GM06990 (cell line): Measurements from ENCODE around the gene PDK2.

Experiments
- DNase-seq: peaks from one replicate; pipeline ENCODE4 v3.0.0-alpha.2; 2011; ENCODE audit not compliant: insufficient read length; ENCODE audit errors: extremely low read depth
- H3K27me3 ChIP-seq: replicated peaks from 2 replicates; pipeline ENCODE4 v1.6.0; 2011; ENCODE audit warnings: low read length; ENCODE audit not compliant: control insufficient read depth, insufficient read depth
- H3K36me3 ChIP-seq: 2 replicates; pipeline ENCODE4 v1.5.1; 2011; ENCODE audit warnings: low read length; ENCODE audit not compliant: control insufficient read depth, insufficient read depth
- H3K4me3 ChIP-seq: replicated peaks from 2 replicates; pipeline ENCODE4 v1.5.1; 2011; ENCODE audit warnings: low read depth, mild to moderate bottlenecking, control low read depth, low read length
- CTCF ChIP-seq: IDR thresholded peaks from 2 replicates; pipeline ENCODE4 v1.5.1; 2011; ENCODE audit warnings: low read length, control low read depth, mild to moderate bottlenecking, inconsistent platforms; ENCODE audit not compliant: insufficient read depth, poor library complexity, severe bottlenecking

The PDK2 gene

DNA sequence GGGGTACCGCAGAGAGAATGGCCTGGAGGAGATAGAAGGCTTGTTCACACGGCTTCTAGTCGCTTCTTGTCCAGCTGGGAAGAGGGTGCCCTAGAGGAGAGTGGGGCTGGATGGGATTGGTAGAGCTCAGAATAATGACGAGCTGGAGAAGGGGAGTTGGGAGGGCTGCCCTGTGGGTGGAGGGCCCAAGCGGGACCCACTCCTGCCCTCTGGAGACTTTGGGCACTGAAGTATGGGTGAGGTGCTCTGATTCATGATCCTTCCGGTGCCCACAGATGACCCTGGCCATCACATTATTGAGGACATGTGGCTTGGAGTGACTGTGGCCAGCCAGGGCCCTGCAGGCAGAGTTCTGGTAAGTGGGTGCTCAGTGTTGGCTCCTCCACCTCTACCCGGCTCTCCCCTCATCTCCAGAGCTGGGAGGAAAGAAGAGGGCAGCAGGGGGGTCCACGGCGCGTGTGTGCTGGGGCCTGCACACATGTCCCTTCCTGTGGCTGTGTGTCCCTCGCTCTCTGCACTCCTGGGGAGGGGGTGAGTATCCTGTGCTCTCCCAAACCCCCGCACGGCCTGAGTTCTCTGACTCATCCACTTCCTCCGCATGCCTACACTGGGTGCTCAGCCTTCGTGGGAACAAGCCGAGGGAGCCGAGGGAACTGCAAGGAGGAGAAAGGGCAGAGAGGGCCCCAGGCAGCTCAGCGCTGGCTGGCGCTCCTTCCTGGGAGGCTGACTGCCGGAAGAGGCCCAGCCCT lies 30.7 kb upstream of the PDK2 start:
- no peaks in the 10 kb centered on the region for H3K27me3 ChIP-seq
- no peak for DNase-seq
- H3K36me3 ChIP-seq = peaks cover 2% of the 10 kb centered on the region
- TF ChIP-seq CTCF = no peak
- no peak overlapping the region for H3K4me3 ChIP-seq

DNA sequence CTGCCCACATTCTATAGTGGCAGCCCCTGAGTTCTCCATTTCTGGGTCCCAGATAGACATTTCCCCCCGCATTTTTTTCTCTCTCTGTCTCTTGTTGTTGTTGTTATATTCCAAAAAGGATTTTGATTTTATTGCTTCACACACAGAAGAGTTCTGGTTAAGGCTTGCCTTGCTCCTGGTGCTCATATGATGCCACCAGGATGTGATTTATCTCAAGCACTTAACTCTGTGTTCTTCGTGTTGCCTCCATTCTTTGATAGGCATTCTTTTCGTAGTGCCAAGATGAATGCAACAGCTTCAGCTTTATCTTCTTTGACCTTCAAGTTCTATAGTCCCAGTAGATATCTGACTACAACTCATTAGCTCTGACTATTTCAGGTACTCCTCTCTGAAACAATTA lies 30.1 kb upstream of the PDK2 start:
- peaks cover 5% of the 10 kb centered on the region for H3K36me3 ChIP-seq
- no peak overlapping the region for H3K4me3 ChIP-seq

DNA sequence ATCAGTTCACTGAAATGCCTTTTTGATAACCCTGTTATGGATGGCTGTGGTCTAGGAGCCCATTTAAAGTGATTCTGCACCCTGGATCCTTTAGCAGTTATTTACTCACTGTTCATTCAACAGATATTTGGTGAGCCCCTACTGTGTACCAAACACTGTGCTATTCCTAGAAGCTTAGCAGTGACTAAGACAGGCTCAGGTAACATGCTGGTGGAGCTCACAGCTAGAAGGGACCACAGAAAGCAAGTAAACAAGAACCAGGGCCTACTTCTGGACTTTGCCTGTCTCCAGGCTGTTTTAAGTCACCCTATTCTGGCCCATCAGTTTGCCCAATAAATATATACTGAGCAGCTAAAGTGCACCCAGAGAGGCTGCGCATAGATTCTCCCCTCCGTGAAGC lies 28.2 kb upstream of the PDK2 start:
- Histone ChIP-seq H3K4me3 (no peak overlapping the region), H3K36me3 (peaks cover 5% of the 10 kb centered on the region), H3K27me3 (no peaks in the 10 kb centered on the region)
- DNase-seq = no peak
- TF ChIP-seq CTCF = no peak

More for the DNA sequence above, 30.1 kb upstream of the PDK2 start:
- H3K27me3 ChIP-seq = no peaks in the 10 kb centered on the region
- TF ChIP-seq CTCF = no peak
- no peak for DNase-seq

- H3K4me3 ChIP-seq = no peak overlapping the region
- H3K27me3 ChIP-seq = no peaks in the 10 kb centered on the region
- no peak for DNase-seq
- peaks cover 5% of the 10 kb centered on the region for H3K36me3 ChIP-seq
- TF ChIP-seq CTCF = no peak
These were observed 27.2 kb upstream of the PDK2 start for GRCh38 chr17:50067996-50068395.

DNA sequence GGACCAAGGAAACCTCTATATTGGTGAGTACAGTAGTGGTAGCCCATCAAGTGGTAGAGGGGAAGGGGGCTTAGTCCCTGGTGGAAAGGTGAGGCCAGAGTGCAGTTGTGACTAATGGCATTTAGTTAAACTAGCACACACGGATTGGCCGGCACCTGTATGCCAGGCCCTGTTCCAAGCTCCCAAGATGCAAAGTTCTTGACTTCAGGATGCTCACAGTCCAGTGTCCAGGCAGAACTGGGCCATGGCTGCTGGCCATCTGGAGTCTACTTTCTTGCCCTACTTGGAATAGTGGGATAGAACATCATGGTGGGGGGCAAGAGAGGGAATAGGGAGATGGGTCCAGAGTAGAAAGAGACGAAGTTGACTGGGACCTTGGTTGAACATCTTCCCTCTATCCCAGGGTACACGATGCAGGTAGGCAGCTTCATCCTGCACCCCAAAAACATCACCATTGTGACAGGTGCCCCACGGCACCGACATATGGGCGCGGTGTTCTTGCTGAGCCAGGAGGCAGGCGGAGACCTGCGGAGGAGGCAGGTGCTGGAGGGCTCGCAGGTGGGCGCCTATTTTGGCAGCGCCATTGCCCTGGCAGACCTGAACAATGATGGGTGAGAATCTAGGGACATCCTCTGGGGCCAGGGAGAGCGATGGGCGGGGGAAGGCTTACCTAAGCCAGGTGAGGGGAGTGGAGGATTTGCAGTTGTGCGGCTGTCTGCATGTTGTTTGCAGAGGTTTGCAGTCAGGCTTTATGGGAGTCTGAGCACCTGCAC lies 24.1 kb upstream of the PDK2 start:
- no peaks in the 10 kb centered on the region for H3K27me3 ChIP-seq
- H3K4me3 ChIP-seq = no peak overlapping the region
- no peak for TF ChIP-seq CTCF
- no peak for DNase-seq
- peaks cover 5% of the 10 kb centered on the region for H3K36me3 ChIP-seq

- H3K4me3 ChIP-seq = no peak overlapping the region
These were observed 23.5 kb upstream of the PDK2 start for GRCh38 chr17:50071692-50072091.

More at GRCh38 chr17:50071692-50072091, 23.5 kb upstream of the PDK2 start:
- no peak for DNase-seq
- TF ChIP-seq CTCF = no peak
- Histone ChIP-seq H3K36me3 (peaks cover 5% of the 10 kb centered on the region), H3K27me3 (no peaks in the 10 kb centered on the region)
